KBM-7 (cell line): ENCODE data around the gene TENM4.
"Not testable (repeated sequence)": the region's sequence is repeated elsewhere in the genome, so short reads cannot be mapped to it uniquely, and the experiment has no call there.

Experiments
- DNase-seq: peaks from one replicate; pipeline ENCODE4 v3.0.0-alpha.2; 2015
- in situ Hi-C: fragments of 300-500 bp; cut with MboI; formaldehyde crosslinking; loops from 2 replicates; pipeline ENCODE4 v1.14.3; 2020; ENCODE audit warnings: low sequenced_read_pairs, low pct_unique_long_range_greater_than_20kb, mixed read lengths

TENM4 gene

DNA sequence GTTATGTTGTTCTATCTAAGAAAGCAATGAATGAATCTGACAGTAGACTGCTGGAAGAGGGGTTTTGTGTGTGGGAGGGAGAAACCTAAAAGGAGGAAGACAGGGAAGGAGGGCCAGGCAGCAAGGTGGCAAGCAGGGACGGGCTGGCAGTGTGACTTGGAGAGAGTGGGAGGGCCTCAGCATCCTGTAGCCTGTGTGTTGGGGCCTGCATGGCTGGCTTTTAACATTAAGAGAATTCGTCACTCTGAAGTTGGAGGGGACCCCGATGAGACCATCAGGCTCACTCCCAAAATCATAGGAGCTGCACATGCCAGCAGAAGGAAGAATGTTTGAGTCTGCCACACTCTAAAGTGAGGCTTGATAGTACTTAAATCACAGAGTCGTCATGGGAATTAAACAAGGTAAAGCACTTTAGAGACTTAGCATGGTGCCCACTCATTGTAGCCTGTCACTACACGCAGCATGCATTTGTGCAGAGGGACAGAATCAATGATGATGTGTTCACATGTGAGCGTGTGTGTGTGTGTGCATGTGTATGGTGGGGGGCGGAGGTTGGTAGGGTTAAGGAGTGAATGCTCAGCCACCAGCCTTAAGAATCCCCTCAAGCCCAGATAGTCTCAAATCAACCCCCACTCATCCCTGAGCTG is 199.5 kb downstream of the TENM4 start:
- no peak for DNase-seq
- in situ Hi-C loops, result no loop called here

DNA sequence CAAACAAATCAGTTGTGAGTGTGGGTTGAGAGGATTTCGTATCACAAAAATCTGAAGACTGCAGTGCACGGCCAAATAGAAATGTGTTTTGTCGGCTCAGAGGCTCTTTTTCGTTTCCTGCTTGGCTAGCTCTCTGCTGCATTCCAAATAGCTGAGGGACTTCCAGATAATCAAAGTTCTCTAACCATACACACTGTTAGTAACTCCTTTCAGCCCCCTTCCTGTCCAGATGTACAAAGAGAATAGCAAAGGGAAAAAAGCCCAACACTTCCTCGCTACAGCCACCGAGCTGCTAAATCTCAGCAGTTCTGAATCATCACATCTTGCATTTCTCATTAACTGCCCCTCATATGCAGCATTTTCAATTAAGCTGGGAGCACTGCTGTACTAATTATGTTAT is 203.1 kb downstream of the TENM4 start:
- in situ Hi-C loops, result no loop called here
- DNase-seq, result no peak

DNA sequence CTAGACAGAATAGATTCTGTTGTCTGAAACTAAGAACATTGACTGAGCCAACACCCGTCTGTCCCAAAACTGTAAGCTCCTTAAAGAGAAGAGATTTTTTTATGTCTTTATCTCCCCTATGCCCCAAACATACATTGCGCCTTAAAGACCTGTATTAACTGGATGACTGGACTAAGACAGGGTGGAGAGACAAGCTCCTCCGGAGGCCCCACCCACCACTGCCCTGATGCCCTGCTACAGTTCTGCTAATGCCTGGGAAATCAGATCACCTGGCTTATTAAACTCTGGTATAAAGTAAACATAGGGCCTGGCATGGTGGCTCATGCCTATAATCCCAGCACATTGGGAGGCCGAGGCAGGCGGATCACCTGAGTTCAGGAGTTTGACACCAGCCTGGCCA is 203.7 kb downstream of the TENM4 start:
- in situ Hi-C loops, result no loop called here
- DNase-seq, result no peak

DNA sequence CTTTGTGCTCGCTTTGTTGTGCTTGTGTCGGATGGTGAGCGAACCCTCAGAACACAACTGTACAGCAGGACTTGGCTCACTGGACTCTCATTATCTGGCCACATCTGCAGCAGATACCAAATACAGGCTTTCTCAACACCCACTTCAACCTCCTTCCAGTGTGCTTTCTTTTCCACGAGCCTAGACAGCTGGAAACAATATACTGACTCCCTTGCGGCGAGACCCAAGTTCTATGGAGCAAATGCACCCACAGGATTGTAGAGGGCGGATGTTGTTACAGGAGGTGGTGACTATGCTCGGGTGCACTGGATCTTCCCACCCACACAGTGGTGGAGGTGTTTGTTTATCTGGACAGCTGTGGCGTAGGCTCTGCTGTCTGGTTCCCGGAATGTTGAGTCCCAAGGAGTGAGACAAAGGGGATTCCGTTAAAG is 204.3 kb downstream of the TENM4 start:
- in situ Hi-C loops, result no loop called here
- no peak for DNase-seq

DNA sequence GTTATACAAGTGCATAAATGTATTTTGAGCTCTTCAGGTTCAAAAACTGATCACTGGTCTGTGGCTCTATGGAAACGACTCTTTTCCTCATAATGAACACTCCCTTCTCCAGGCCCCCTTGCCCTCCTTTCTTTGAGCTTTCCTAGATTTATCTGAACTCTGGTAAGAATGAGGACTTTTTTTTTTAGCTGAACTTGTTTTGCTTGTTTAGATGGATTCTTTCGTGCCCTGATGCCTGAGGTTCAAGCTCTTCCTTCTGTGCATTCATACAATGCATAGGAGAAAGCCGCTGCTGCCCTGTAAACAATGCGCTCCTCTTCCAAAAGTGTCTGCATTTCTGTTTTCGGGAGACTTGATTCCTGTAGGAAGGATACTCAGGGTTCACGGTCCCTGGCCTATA is 205.1 kb downstream of the TENM4 start:
- DNase-seq, result no peak
- in situ Hi-C loops, result no loop called here

DNA sequence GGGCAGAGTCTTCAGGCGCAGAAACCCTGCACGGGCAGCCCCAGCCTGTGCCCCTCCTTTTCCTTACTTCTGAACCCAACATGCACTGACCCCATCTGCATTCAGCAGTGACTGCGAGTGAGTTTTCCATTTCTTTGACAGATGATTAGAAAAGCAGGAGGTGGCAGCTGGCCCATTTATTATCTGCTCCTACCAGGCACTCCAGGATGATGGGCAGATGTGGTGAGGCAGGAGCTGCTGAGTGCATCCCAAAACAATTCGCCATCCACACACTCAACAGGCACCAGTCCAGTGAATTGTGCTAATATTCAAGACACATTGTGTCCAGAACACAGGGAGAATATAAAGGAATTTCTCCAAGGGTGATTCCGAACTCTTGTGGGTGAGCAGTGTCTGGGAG is 208.5 kb downstream of the TENM4 start:
- DNase-seq, result no peak
- in situ Hi-C loops, result no loop called here

DNA sequence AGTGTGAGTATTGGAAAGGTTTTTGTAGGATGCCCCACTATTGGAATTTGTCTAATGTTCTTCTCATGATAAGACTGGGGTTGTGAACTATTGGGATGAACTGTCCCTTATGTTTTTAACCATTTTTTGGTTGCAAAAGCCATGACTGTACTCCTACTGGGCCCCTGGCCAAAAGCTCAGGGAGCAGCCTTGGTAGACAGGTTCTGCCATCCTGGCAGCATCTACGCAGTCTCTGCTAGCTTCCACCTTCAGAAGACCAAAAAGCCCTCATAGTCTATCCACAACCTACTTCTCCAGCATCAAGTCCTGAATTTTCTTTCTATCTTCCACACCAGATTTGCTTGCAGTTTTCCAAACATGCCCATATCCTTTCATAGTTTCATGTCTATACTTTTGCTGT is 211.8 kb downstream of the TENM4 start:
- no peak for DNase-seq

DNA sequence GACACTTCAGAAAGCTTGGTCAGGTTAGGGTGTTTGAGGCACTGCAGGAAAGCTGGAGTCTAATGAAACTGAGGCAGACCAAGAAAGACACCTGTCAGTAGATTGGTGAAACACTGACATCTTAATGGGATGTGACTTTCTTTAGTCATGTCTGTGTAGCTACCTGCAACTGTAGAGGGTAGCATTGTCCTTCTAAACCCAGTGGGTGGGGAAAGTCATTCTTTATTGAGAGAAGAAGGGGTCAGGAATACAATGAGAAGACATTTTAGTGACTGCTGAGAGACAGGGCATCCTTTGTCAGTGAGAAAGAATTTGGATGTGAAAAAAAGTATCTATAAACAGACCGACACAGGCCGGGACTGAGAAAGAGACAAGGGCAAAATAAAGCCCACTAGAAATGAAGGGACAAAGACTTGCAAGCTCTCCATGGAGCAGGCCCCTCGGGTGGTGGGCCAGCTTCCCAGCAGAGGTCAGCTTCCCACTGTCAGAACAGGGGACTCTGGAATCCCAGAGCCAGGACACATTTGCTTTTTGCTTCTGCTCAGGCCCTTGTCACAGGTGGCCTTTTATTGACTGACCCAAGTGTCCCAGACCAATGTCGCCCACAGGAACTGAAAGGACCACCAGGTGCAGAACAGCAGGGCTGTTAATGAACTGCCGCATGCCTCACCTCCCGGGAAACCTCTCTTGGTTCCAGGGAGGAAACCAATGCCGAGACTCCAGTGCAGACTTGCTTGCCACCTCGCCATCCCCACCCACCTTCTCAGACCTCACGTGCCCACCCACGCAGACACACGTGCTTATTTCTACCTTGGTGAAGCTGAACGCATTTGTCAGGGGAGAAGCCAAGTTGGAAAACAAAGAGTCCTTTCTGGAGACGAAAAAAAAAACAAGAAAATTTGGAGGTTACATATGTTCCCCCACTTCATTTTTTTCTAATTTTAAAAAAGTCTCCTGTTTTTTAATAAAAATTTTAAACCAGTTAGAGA is 212.8 kb downstream of the TENM4 start:
- in situ Hi-C loops, result no loop called here
- no peak for DNase-seq

More for the DNA sequence above, 211.8 kb downstream of the TENM4 start:
- in situ Hi-C loops, result no loop called here

DNA sequence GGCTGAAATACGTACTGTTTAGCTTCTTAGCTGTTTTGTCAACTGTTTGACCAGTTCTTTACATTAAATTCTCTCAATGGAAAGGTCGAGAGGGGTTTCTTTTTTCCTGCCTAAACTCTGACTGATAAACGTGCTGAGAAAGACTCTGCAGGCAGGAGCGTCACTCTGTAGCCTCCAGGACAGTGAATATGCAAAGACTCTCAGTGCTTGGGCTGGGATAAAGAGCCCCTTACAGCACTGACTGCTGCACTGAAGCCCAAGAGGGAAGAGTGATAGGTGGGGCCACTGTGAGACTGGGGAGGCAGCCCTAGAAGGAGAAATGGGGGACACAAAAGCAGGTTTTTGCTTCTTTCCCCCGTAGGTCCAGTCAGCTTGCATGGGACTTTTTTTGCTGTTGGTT is 213.5 kb downstream of the TENM4 start:
- in situ Hi-C loops, result no loop called here
- DNase-seq, result no peak

DNA sequence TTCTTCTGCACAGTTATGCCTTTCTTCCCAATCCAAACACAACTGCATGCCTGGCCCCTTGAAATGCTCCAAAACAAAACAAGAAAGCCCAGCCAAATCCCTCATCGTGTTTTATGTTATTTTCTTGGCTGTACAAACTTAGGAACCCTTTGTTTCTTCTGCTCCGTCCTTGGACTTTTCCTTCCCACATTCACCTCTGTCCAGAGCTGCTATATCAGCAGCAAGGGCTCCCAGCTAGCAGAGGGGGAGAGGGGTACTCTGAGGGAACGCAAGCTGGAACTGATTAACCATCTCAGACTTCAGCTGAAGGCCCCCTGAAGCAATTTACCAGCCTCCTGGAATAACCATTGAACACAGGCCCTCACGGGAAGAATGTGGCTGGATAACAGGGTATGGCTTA is 214.7 kb downstream of the TENM4 start:
- in situ Hi-C loops, result no loop called here

DNA sequence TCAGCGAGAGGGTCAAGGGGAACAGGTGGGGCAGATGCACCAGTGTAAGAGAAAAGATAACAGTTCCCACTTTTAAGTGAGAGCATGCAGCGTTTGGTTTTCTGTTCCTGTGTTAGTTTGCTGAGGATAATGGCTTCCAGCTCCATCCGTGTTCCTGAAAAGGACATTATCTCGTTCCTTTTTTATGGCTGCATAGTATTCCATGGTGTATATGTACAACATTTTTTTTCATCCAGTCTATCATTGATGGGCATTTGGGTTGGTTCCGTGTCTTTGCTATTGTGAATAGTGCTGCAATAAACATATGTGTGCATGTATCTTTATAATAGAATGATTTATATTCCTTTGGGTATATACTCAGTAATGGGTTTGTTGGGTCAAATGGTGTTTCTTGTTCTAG is 218.7 kb downstream of the TENM4 start:
- in situ Hi-C loops, DNase-seq: not testable (repeated sequence)

More for the DNA sequence above, 214.7 kb downstream of the TENM4 start:
- DNase-seq, result no peak

DNA sequence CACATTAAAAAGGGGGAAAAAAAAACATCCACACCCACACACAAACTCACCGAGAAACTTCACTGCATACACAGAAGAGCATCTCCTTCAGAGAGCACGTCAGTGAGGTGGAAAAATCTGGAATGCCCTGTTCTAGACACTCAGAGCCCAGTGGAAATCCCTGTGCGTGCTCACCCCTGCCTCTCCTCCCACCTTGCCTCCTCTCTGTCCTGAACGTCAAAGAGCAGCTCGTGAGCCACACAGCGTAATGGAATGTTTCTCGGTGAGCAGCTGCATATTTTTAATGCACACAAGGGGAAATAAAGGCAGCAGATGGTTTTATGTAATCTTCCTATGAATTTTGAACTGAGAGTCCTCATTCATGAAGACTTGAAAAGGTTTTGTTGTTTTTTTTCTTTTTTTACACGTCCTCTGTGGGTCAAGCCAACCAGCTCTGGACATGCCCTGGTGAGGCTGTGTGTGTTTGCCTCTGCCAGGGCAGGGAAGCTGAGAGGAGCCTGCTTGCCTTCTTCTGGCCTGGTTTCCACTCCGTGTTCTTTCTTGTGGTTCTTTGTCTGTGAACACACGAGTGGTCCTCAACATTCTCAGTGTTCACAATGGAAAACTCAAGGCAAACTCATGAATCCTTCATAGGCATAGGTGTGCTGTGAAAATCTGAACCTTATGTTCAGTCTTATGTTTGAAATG is 219.2 kb downstream of the TENM4 start:
- DNase-seq, result no peak
- in situ Hi-C loops, result no loop called here

DNA sequence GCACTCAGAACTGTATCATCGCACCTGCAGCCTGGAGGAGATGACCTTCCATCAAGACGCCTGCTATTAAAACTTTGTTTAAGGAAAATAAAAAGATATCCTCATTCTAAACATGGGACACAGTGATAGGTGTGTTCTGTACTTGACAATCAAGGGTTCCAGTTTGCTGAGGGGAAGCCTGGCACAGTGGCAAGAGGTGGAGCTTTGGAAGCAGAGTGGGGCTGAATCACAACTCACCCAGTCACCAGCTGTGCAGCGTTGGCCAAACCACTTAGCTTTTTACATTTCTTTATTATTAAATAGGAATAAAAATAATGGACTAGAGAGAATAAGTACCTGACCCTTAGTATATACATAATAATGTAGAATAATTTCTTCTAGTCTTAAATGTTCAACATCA is 220.7 kb downstream of the TENM4 start:
- no peak for DNase-seq
- in situ Hi-C loops, result no loop called here

DNA sequence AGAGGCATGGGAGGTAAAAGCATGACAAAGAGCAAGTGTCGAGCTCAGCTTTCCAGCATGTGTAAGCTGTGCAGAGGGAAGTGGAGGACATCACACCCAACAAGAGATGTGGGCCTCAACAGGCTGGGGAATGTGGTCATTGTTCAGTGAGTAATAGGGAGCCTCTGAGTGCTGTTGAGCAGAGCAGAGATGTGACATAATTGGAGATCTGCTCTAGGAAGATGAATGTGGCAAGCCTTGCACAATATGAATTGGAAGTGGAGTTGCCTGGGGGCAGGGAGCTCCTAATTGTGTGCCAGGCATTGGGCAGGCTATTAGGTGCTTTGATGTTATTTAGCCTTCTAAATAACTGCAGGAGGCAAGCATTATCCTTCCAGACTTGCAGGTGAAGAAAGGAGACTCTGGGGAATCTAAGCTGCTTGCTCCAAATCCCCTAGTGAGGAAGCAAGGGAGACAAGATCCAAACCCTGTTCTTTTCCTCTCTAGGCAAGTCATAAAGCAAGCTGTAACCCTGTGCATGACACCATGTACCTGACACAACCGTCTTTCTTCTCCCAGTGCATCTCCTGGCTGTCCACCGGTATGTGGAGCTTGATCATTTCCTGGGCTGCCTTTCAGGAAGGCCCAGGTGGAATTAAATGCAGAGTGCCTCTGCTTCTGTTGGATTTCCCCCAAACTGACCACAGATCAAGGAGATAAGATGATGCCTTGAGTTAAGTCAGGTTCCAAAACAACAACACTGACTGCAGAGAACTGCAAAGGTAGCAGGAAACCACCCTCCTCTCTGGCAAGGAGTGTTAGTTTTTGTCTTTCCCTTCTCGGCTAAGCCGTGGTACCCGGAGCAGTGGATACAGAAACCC is 221.4 kb downstream of the TENM4 start:
- no peak for DNase-seq
- in situ Hi-C loops, result no loop called here

DNA sequence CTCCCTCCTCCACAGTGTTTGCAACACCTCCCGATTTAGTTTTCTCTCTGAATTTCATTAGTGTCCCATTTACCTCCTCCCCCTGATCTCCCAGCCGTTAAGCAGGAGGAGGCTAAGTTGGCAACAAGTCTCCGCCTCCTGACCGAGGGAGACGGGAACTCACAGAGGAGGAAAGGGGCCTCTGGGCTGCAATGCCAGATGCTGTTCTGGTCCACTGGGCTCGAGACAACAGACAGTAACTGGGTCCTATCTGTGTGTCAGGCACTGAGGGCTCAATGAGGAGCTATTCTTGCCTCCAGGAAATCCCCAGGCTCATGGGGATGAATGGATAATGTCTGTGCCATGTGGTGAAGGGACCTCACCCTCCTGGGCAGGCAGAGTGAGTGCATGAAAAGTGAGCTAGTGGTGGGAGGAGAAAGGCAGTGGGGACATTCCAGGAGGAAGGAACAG is 228.1 kb downstream of the TENM4 start:
- in situ Hi-C loops, result no loop called here

DNA sequence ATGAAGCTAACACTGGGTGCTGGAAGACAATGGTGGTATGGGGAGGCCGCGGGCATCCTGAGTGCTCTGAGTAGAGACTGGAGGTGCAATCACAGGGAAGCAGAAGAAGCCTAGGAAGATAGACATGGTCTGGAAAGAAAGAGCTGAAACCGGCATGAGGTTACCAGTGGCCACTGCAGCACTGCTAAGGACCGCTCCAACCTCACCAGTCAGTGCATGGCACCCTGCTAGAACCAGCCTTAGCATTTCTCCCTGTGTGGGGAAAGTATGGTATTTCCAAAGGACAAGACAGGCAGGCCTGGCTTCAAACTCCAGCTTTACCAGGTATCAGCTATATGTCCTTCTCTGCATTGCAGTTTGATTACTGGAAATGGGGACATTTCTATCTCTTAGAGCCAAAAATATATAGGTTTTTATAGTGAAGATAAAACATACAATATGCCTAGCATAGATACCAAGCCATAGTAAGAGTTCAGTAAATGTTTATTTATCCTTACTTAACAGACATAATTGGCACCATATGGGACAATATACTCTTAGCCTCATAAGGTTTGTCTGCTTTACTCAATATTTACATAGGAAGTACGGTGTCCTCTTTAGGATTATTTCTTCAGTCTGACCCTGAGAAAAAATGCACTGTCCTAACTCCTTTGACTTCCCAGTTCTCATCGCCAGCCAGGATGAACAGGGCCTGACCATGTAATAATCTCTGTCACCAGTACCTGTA is 231.1 kb downstream of the TENM4 start:
- no peak for DNase-seq
- in situ Hi-C loops, result no loop called here

More for the DNA sequence above, 228.1 kb downstream of the TENM4 start:
- DNase-seq, result no peak

DNA sequence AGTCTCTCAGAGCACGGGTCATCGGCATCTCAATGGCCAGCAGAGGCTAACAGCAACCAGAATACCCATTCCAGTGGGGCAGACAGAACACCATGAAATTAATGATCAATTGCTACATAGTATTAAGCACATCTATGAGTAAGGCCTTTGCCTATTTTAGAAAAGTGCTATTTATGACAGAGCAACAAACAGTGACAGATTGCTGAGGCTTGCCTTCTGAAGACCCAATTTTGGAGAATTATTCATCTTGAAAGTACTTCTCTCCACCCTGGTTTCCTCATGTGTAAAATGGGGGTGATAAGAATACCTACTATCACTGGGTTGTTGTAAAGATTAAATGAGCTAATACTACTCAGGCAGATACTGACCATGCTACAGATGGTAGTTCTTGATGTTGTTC is 232.7 kb downstream of the TENM4 start:
- in situ Hi-C loops, result no loop called here
- DNase-seq, result no peak

DNA sequence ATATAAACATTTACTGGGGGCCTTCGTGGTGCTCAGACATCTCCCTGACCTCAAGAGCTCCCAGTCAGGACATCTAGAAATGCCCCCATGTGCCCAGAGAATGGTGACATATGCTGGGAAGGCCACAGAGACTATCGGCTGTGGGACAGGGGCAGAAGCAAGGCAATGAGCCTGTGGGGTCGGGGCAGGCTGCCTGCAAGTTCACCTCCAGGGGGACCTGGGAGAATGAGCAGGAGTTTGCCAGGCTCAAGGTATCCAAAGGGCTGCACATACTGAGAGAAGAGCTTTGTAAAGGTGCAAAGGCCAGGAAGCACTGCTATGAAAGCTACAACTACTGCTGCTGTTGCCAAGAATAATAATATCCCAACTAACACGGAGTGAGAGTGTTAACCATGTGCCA is 233.9 kb downstream of the TENM4 start:
- in situ Hi-C loops, result no loop called here
- DNase-seq, result no peak
